Ovary (tissue), 9 donors: ENCODE data around the gene FGFR4. TPM values are rescaled to one million over a fixed set of nuclear protein-coding genes. Genes with fewer than 3 reads are reported as not detected.

Experiments used
- DNase-seq, 5 donors: peaks; one replicate each; pipeline ENCODE4 v3.0.0-alpha.2; 2019 to 2020
- H3K27ac ChIP-seq, 2 donors: fragments of 200-600 bp; one replicate each; pipeline versions ENCODE4 v1.5.1 to v1.8.0; 2019 to 2022
- H3K27me3 ChIP-seq: fragments of 200-600 bp; one replicate; pipeline ENCODE4 v1.8.0; 2022
- H3K36me3 ChIP-seq: fragments of 200-600 bp; sonication (generic); one replicate; pipeline ENCODE4 v1.5.1; 2019
- H3K4me1 ChIP-seq: one replicate; pipeline ENCODE4 v1.8.1; 2013; ENCODE audit warnings: mild to moderate bottlenecking, moderate library complexity; ENCODE audit not compliant: insufficient read depth
- H3K4me3 ChIP-seq: fragments of 200-600 bp; sonication (generic); one replicate; pipeline ENCODE4 v1.5.1; 2017
- H3K9me3 ChIP-seq, 2 donors: fragments of 200-600 bp in 1 of 2; sonication (generic) in 1 of 2; one replicate each; pipeline versions ENCODE4 v1.5.1 to v1.8.1; 2013 to 2019; ENCODE audit warnings: mild to moderate bottlenecking in 1 of 2, moderate library complexity in 1 of 2
- EP300 ChIP-seq: sonication (generic); formaldehyde crosslinking; IDR thresholded peaks from one replicate; pipeline ENCODE4 v1.6.1; 2017; ENCODE audit warnings: antibody characterized with exemption
- POLR2A ChIP-seq: fragments of 450-650 bp; IDR thresholded peaks from one replicate; pipeline ENCODE4 v1.6.1; 2017; ENCODE audit warnings: antibody characterized with exemption, mild to moderate bottlenecking, moderate library complexity
- WGBS, 3 donors: extraction: QIAGEN DNeasy Blood & Tissue Kit in 1 of 3; methylation state at CpG; one replicate each; pipeline versions ENCODE4 v1.1.5 to v1.1.7; 2013 to 2017; 5-methylcytosine and 5-hydroxymethylcytosine counted together
- intact Hi-C, 4 donors: fragments of 100-400 bp; cut with DNase I; formaldehyde crosslinking; loops; one replicate each; pipeline versions ENCODE4 v1.11.0 to v1.15.1; 2022 to 2023
- polyA plus RNA-seq, 2 donors: library from polyadenylated mRNA; stranded (reverse); fragments of 200-250 nt in 1 of 2; fragments of 350-450 nt in 1 of 2; fragmentation: Illumina TruSeq in 1 of 2; extraction: RNeasy Lipid Tissue Mini Kit (QIAGEN cat#74804) in 1 of 2; gene quantifications; one replicate each; pipeline ENCODE4 v1.2.3, GENCODE V29; 2013 to 2014
- total RNA-seq, 7 donors: library from RNA; depleted of rRNA in 2 of 7; stranded (reverse); fragments of >200 nt in 2 of 7; fragmentation: NEBNext Ultra II Directional in 3 of 7; extraction: Animal tissue kit (Norgen Biotek cat#: 25700) in 3 of 7; gene quantifications; one replicate each; pipeline versions ENCODE4 v1.1.0 to v1.2.4, GENCODE V29; 2016 to 2023
- TF ChIP-seq, protein P1 (sequence below), 3 donors: fragments of 450-650 bp in 2 of 3; fragments of 200-600 bp in 1 of 3; IDR thresholded peaks; one replicate each; pipeline versions ENCODE4 v1.5.1 to v1.8.0; 2016 to 2022; ENCODE audit warnings: antibody characterized with exemption in 3 of 3, mild to moderate bottlenecking in 1 of 3
- donor health status: DM: no; HTN: no; CAD: no; lungs with moderate emphysema.
- donor health status: DM: no; HTN: no; CAD: no.
- donor health status: Bipolar disorder and iron deficiency.
- donor health status: DM: yes; HTN: yes; CAD: no.
- donor health status: DM: no; HTN: no; CAD: no.
- donor health status: DM: yes; HTN: yes; CAD: no.

FGFR4 gene
- total and polyA plus RNA-seq, 9 donors: 2.7 to 90.3 (median 25.6) TPM

DNA sequence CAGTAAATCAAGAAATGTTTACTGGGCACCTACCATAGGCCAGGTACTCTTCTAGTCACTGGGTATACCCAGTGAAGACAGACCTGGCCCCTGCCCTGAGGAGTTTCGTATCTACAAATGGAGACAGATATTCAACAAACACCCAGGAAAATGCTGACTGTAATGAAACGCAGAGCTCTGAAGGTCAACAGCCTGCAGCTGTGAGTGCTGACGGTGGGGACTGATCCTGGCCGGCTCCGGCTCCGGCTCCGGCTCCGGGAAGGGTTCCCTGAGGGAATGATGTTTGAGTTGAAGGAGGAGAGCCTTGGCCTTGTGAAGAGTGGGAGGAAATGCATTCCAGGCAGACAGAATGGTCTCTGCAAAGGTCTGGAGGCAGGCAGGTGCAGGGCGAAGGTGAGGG lies 23.1 kb downstream of the FGFR4 start:
- Histone ChIP-seq H3K27me3 (no peaks in the 10 kb centered on the region), H3K4me1 (peaks cover 10% of the 10 kb centered on the region), H3K4me3 (no peak overlapping the region), H3K36me3 (no peaks in the 10 kb centered on the region), H3K27ac (peak overlapping the region; percentile 30 to 64), H3K9me3 (no peaks in the 10 kb centered on the region)
- peak; percentile 66 to 79 (median 74) for DNase-seq
- TF ChIP-seq EP300 (no peak), POLR2A (no peak)
- TF ChIP-seq, protein P1, sequence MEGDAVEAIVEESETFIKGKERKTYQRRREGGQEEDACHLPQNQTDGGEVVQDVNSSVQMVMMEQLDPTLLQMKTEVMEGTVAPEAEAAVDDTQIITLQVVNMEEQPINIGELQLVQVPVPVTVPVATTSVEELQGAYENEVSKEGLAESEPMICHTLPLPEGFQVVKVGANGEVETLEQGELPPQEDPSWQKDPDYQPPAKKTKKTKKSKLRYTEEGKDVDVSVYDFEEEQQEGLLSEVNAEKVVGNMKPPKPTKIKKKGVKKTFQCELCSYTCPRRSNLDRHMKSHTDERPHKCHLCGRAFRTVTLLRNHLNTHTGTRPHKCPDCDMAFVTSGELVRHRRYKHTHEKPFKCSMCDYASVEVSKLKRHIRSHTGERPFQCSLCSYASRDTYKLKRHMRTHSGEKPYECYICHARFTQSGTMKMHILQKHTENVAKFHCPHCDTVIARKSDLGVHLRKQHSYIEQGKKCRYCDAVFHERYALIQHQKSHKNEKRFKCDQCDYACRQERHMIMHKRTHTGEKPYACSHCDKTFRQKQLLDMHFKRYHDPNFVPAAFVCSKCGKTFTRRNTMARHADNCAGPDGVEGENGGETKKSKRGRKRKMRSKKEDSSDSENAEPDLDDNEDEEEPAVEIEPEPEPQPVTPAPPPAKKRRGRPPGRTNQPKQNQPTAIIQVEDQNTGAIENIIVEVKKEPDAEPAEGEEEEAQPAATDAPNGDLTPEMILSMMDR (IDR thresholded peaks at IDR 0.05): no peak
- WGBS, 3 donors: 7 to 17% (median 17%) methylated on average over 9 of the region's 9 CpGs
- intact Hi-C loops: loop anchor here (5.0 to 10.0 kb wide), 9 partner anchors 38 to 453 kb away; partner anchors contain the start of genes PRELID1 (in 3 of the 4), RAB24 (in 3 of the 4), PDLIM7 (in 1 of the 4) and SLC34A1 (in 1 of the 4)

GRCh38 chr5:177111720-177112394 lies 25.1 kb downstream of the FGFR4 start:
- 18 to 21% (median 18%) methylated on average over 12 of the region's 12 CpGs for WGBS, 3 donors
- H3K27ac ChIP-seq: no peak overlapping the region
- TF ChIP-seq, protein P1 (IDR thresholded peaks at IDR 0.05): peak; percentile 88 to 95 (median 94)
- no peak for TF ChIP-seq POLR2A
- H3K9me3 ChIP-seq: no peaks in the 10 kb centered on the region
- peaks cover 13% of the 10 kb centered on the region for H3K4me1 ChIP-seq
- peak; percentile 54 to 83 (median 74) for DNase-seq
- intact Hi-C loops: loop anchor here (2.0 to 10.0 kb wide), 9 partner anchors 40 to 455 kb away; partner anchors contain the start of genes PRELID1 (in 3 of the 4), RAB24 (in 3 of the 4), PDLIM7 (in 1 of the 4) and SLC34A1 (in 1 of the 4)
- H3K4me3 ChIP-seq: no peak overlapping the region
- no peaks in the 10 kb centered on the region for H3K36me3 ChIP-seq
- no peaks in the 10 kb centered on the region for H3K27me3 ChIP-seq

DNA sequence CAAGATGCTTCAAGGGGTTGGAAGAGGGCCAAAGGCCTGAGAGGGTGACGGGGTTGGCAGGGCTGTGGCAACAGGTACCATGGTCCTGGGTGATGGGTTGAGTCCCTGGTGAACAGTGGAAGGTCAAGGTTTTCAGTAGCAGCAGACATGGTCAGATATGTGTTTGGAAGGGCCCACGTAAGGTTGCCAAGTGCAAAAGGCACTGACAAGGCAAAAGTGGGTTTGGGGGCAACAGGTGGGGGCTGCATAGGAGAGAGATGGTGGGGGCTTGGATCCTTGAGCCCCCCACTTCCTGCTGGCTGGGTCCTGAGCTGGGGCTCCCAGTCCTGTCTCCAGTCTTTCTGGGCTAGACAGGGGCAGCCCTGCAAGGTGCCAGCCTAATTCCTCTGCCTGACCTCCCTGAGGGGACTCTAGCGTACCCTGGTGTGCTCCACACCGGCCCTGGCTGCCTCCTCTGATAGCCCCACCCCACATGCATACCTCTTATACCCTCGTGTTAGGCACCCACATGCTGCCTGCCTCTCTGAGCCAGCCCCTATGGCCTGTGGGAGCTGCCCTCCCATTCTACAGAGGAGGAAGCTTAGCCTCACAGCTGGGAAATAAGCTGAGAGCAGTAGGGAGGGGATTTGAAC lies 26.0 kb downstream of the FGFR4 start:
- Histone ChIP-seq H3K4me3 (no peak overlapping the region), H3K4me1 (peaks cover 18% of the 10 kb centered on the region), H3K27ac (no peak overlapping the region), H3K36me3 (no peaks in the 10 kb centered on the region), H3K9me3 (no peaks in the 10 kb centered on the region), H3K27me3 (no peaks in the 10 kb centered on the region)
- no peak for DNase-seq
- TF ChIP-seq POLR2A (no peak), EP300 (no peak)
- TF ChIP-seq, protein P1 (IDR thresholded peaks at IDR 0.05): no peak
- intact Hi-C loops: loop anchor here (2.0 to 10.0 kb wide), 9 partner anchors 40 to 455 kb away; partner anchors contain the start of genes PRELID1 (in 3 of the 4), RAB24 (in 3 of the 4), PDLIM7 (in 1 of the 4) and SLC34A1 (in 1 of the 4)
- WGBS, 3 donors: 61 to 78% (median 68%) methylated on average over 5 of the region's 5 CpGs

DNA sequence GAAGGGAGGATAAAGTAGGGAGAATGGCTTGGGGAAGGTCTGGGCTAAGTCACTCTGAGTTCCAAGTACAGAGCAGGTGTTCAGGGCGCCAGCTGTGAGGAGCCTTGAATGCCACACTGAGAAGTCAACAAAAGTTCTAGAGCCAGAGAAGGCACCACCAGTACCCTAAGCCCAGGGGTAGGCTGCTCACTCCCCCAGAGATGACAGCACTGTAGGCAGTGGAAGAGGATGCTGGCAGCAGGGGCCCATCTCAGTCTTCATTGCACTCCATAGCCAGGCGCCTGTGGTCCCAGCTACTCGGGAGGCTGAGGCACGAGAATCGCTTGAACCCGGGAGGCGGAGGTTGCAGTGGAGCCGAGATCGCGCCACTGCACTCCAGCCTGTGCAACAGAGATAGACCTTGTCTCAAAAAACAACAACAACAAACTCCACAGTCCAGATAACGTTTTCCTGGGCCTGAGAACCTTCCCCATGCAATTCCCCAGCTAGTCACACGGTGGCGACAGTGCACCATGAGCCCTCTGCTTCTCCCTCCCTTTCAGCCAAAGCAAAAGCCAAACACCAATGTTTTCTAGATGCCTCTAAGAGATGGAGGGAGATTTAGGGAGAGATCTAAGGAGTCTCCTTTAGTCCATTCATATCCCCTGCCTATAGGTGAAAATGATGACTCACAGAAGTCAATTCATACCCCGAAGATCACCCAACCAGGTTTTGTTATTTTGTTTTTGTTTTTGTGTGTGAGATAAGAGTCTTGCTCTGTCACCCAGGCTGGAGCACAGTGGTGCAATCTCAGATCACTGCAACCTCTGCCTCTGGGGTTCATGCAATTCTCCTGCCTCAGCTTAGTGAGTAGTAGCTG lies 27.1 kb downstream of the FGFR4 start:
- WGBS, 3 donors: 13 to 14% (median 13%) methylated on average over 14 of the region's 14 CpGs
- TF ChIP-seq EP300: no peak
- TF ChIP-seq, protein P1 (IDR thresholded peaks at IDR 0.05): peak; percentile 88 to 94 (median 90)
- no peaks in the 10 kb centered on the region for H3K36me3 ChIP-seq
- H3K4me3 ChIP-seq: no peak overlapping the region
- no peaks in the 10 kb centered on the region for H3K27me3 ChIP-seq
- peaks cover 18% of the 10 kb centered on the region for H3K4me1 ChIP-seq
- intact Hi-C loops: loop anchor here (2.0 to 10.0 kb wide), 9 partner anchors 41 to 456 kb away; partner anchors contain the start of genes PRELID1 (in 3 of the 4), RAB24 (in 3 of the 4), PDLIM7 (in 1 of the 4) and SLC34A1 (in 1 of the 4)
- H3K9me3 ChIP-seq: no peaks in the 10 kb centered on the region
- DNase-seq: peak; percentile 60 to 88 (median 83)
- H3K27ac ChIP-seq: no peak overlapping the region
